ENCODE data around the gene MTHFSD. TPM values are rescaled to one million over a fixed set of nuclear protein-coding genes. Genes with fewer than 3 reads are reported as not detected.

Gene MTHFSD
- total RNA-seq, result 27.9 and 35.0 TPM in 2 replicates

- peaks cover 22% of the 10 kb centered on the region for H3K4me1 Mint-ChIP-seq
- ChIA-PET CTCF (no interaction called here), POLR2A (interaction anchor here (0.6 to 0.7 kb wide), 2 partner anchors 21 to 535 kb away, joined by 3 to 7 read pairs; no protein-coding TSS in a partner anchor)
- no peak for TF ChIP-seq CTCF (IDR thresholded peaks at IDR 0.05)
- peak within 1 kb of the TSS; percentile 95 for H3K4me3 Mint-ChIP-seq
- peaks cover 1% of the 10 kb centered on the region for H3K27me3 Mint-ChIP-seq
- ATAC-seq (ENCODE audit: low read depth), result peak; percentile 95
- peaks cover 30% of the 10 kb centered on the region for H3K36me3 Mint-ChIP-seq (ENCODE audit: low read depth)
- no peaks in the 10 kb centered on the region for H3K9me3 Mint-ChIP-seq
- intact Hi-C loops (cut with micrococcal nuclease), result no loop called here
- H3K27ac Mint-ChIP-seq, result peak within 1 kb of the TSS; percentile 95
- peak; percentile 99 for DNase-seq
These were observed at the start of gene MTHFSD for GRCh38 chr16:86554917-86555703. Gene MTHFSD (minus strand): TSS chr16:86555235. CDS start chr16:86555184, 51 bp downstream.

GRCh38 chr16:86604436-86605193 is 49.6 kb upstream of the MTHFSD start:
- TF ChIP-seq CTCF (IDR thresholded peaks at IDR 0.05), result no peak
- Mint-ChIP-seq H3K27ac (peak overlapping the region; percentile 79), H3K27me3 (peaks cover 17% of the 10 kb centered on the region), H3K36me3 (ENCODE audit: low read depth) (peaks cover 4% of the 10 kb centered on the region), H3K4me3 (peak overlapping the region; percentile 88), H3K4me1 (peaks cover 10% of the 10 kb centered on the region), H3K9me3 (no peaks in the 10 kb centered on the region)
- ATAC-seq (ENCODE audit: low read depth), result peak; percentile 99
- peak; percentile 44 for DNase-seq
- CTCF ChIA-PET, result no interaction called here
- intact Hi-C loops (cut with micrococcal nuclease), result no loop called here
- POLR2A ChIA-PET, result interaction anchor here (1.0 to 1.3 kb wide), 3 partner anchors 11 to 779 kb away, joined by 3 read pairs; partner anchors contain the start of gene FBXO31

GRCh38 chr16:86602521-86602920 is 47.5 kb upstream of the MTHFSD start:
- DNase-seq (no peak), ATAC-seq (ENCODE audit: low read depth) (no peak)
- H3K4me3 Mint-ChIP-seq, result no peak overlapping the region
- peaks cover 30% of the 10 kb centered on the region for H3K27me3 Mint-ChIP-seq
- CTCF ChIA-PET, result no interaction called here
- peaks cover 4% of the 10 kb centered on the region for H3K36me3 Mint-ChIP-seq (ENCODE audit: low read depth)
- TF ChIP-seq CTCF (IDR thresholded peaks at IDR 0.05), result no peak
- intact Hi-C loops (cut with micrococcal nuclease), result no loop called here
- H3K4me1 Mint-ChIP-seq, result peaks cover 10% of the 10 kb centered on the region
- POLR2A ChIA-PET, result no interaction called here
- no peak overlapping the region for H3K27ac Mint-ChIP-seq
- no peaks in the 10 kb centered on the region for H3K9me3 Mint-ChIP-seq

GRCh38 chr16:86601356-86601755 is 46.3 kb upstream of the MTHFSD start:
- Mint-ChIP-seq H3K4me3 (no peak overlapping the region), H3K27ac (no peak overlapping the region), H3K4me1 (peaks cover 10% of the 10 kb centered on the region), H3K27me3 (peaks cover 32% of the 10 kb centered on the region), H3K9me3 (no peaks in the 10 kb centered on the region), H3K36me3 (ENCODE audit: low read depth) (peaks cover 4% of the 10 kb centered on the region)
- no peak for TF ChIP-seq CTCF (IDR thresholded peaks at IDR 0.05)
- POLR2A ChIA-PET, result no interaction called here
- CTCF ChIA-PET, result no interaction called here
- no peak for DNase-seq
- intact Hi-C loops (cut with micrococcal nuclease), result no loop called here
- no peak for ATAC-seq (ENCODE audit: low read depth)

All from activated B cell treated with CpG ODN at 0.5 μM for 24 hours (primary cell).